Right lobe of liver (tissue), 4 donors: ENCODE results near the gene UBE3D.

Experiments
- CTCF ChIP-seq, 4 donors: fragments of 200-600 bp in 3 of 4; fragments of 450-650 bp in 1 of 4; IDR thresholded peaks; one replicate each; pipeline versions ENCODE4 v1.5.1 to v1.8.0; 2016 to 2022; ENCODE audit warnings: antibody characterized with exemption in 4 of 4, mild to moderate bottlenecking in 2 of 4
- POLR2A ChIP-seq: fragments of 450-650 bp; IDR thresholded peaks from one replicate; pipeline ENCODE4 v1.6.1; 2017; ENCODE audit warnings: antibody characterized with exemption, mild to moderate bottlenecking
- donor health status: DM: no; HTN: no; CAD: no.
- donor health status: DM: no; HTN: no; CAD: no.
- donor health status: DM: no; HTN: yes; CAD: no.

- TF ChIP-seq CTCF (IDR thresholded peaks at IDR 0.05) (no peak), POLR2A (no peak)
These were observed 4.5 kb downstream of the UBE3D start for GRCh38 chr6:83061190-83061589.
